ENCODE results near the gene GPR119.

GRCh38 chrX:130419263-130419662 is 33.8 kb upstream of the GPR119 start:
- TF ChIP-seq CTCF (IDR thresholded peaks at IDR 0.05; ENCODE audit: control extremely low read depth in 1 of 3, insufficient read depth in 1 of 3, low read depth in 1 of 3, low read length in 3 of 3) (no peak), EP300 (IDR thresholded peaks at IDR 0.05; ENCODE audit: borderline replicate concordance in 1 of 2, low read depth in 2 of 2, low read length in 2 of 2) (no peak), CHD1 (IDR thresholded peaks at IDR 0.05; ENCODE audit: low read depth, low read length) (no peak), POLR2A (IDR thresholded peaks at IDR 0.05; ENCODE audit: control extremely low read depth in 1 of 2, low read depth in 2 of 2, low read length in 2 of 2) (no peak), MAX (IDR thresholded peaks at IDR 0.05) (no peak), PHF8 (conservative IDR thresholded peaks at IDR 0.05; ENCODE audit: low read depth, low read length) (no peak), POLR2AphosphoS5 (IDR thresholded peaks at IDR 0.05; ENCODE audit: low read depth, low read length) (no peak), KDM1A (IDR thresholded peaks at IDR 0.05; ENCODE audit: borderline replicate concordance, low read length) (no peak)
